Measurements from ENCODE around the gene SPOCK1.

The SPOCK1 gene

GRCh38 chr5:137071526-137071925 is 427.6 kb downstream of the SPOCK1 start:
- H3K27me3 Mint-ChIP-seq (ENCODE audit: low read depth) = peaks cover 9% of the 10 kb centered on the region
- no peak overlapping the region for H3K4me3 Mint-ChIP-seq
- H3K36me3 Mint-ChIP-seq (ENCODE audit: low read depth) = no peaks in the 10 kb centered on the region
- H3K4me1 Mint-ChIP-seq = peaks cover 18% of the 10 kb centered on the region
- H3K9me3 Mint-ChIP-seq = no peaks in the 10 kb centered on the region
- TF ChIP-seq, protein P1, sequence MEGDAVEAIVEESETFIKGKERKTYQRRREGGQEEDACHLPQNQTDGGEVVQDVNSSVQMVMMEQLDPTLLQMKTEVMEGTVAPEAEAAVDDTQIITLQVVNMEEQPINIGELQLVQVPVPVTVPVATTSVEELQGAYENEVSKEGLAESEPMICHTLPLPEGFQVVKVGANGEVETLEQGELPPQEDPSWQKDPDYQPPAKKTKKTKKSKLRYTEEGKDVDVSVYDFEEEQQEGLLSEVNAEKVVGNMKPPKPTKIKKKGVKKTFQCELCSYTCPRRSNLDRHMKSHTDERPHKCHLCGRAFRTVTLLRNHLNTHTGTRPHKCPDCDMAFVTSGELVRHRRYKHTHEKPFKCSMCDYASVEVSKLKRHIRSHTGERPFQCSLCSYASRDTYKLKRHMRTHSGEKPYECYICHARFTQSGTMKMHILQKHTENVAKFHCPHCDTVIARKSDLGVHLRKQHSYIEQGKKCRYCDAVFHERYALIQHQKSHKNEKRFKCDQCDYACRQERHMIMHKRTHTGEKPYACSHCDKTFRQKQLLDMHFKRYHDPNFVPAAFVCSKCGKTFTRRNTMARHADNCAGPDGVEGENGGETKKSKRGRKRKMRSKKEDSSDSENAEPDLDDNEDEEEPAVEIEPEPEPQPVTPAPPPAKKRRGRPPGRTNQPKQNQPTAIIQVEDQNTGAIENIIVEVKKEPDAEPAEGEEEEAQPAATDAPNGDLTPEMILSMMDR (IDR thresholded peaks at IDR 0.05; ENCODE audit: unreplicated experiment in 3 of 3) = no peak
- peak overlapping the region in 2 of 3 experiments; percentile 14 to 17 for H3K27ac Mint-ChIP-seq

- H3K4me3 Mint-ChIP-seq = no peak overlapping the region
- H3K27me3 Mint-ChIP-seq (ENCODE audit: low read depth) = peaks cover 9% of the 10 kb centered on the region
- no peaks in the 10 kb centered on the region for H3K36me3 Mint-ChIP-seq (ENCODE audit: low read depth)
- H3K27ac Mint-ChIP-seq = no peak overlapping the region
- no peaks in the 10 kb centered on the region for H3K9me3 Mint-ChIP-seq
- TF ChIP-seq, protein P1 (IDR thresholded peaks at IDR 0.05; ENCODE audit: unreplicated experiment in 3 of 3) = no peak
- peaks cover 18% of the 10 kb centered on the region for H3K4me1 Mint-ChIP-seq
Measured at GRCh38 chr5:137070521-137070920, 428.6 kb downstream of the SPOCK1 start.

- H3K4me3 Mint-ChIP-seq = no peak overlapping the region
- no peaks in the 10 kb centered on the region for H3K36me3 Mint-ChIP-seq (ENCODE audit: low read depth)
- peaks cover 9% of the 10 kb centered on the region for H3K27me3 Mint-ChIP-seq (ENCODE audit: low read depth)
- peaks cover 18% of the 10 kb centered on the region for H3K4me1 Mint-ChIP-seq
- H3K9me3 Mint-ChIP-seq = no peaks in the 10 kb centered on the region
- no peak overlapping the region for H3K27ac Mint-ChIP-seq
- TF ChIP-seq, protein P1 (IDR thresholded peaks at IDR 0.05; ENCODE audit: unreplicated experiment in 3 of 3) = no peak
Measured at GRCh38 chr5:137069358-137069757, 429.8 kb downstream of the SPOCK1 start.

- peak overlapping the region in 1 of 3 experiments; percentile 20 for H3K27ac Mint-ChIP-seq
- H3K36me3 Mint-ChIP-seq (ENCODE audit: low read depth) = no peaks in the 10 kb centered on the region
- TF ChIP-seq, protein P1 (IDR thresholded peaks at IDR 0.05; ENCODE audit: unreplicated experiment in 3 of 3) = no peak
- H3K4me3 Mint-ChIP-seq = no peak overlapping the region
- no peaks in the 10 kb centered on the region for H3K4me1 Mint-ChIP-seq
- H3K9me3 Mint-ChIP-seq = no peaks in the 10 kb centered on the region
- H3K27me3 Mint-ChIP-seq (ENCODE audit: low read depth) = no peaks in the 10 kb centered on the region
Measured at GRCh38 chr5:137061382-137061781, 437.7 kb downstream of the SPOCK1 start.

- H3K36me3 Mint-ChIP-seq (ENCODE audit: low read depth) = no peaks in the 10 kb centered on the region
- no peaks in the 10 kb centered on the region for H3K4me1 Mint-ChIP-seq
- no peak overlapping the region for H3K27ac Mint-ChIP-seq
- no peak overlapping the region for H3K4me3 Mint-ChIP-seq
- H3K9me3 Mint-ChIP-seq = no peaks in the 10 kb centered on the region
- TF ChIP-seq, protein P1 (IDR thresholded peaks at IDR 0.05; ENCODE audit: unreplicated experiment in 3 of 3) = no peak
- peaks cover 3% of the 10 kb centered on the region for H3K27me3 Mint-ChIP-seq (ENCODE audit: low read depth)
Measured at GRCh38 chr5:137058089-137058488, 441.0 kb downstream of the SPOCK1 start.

DNA sequence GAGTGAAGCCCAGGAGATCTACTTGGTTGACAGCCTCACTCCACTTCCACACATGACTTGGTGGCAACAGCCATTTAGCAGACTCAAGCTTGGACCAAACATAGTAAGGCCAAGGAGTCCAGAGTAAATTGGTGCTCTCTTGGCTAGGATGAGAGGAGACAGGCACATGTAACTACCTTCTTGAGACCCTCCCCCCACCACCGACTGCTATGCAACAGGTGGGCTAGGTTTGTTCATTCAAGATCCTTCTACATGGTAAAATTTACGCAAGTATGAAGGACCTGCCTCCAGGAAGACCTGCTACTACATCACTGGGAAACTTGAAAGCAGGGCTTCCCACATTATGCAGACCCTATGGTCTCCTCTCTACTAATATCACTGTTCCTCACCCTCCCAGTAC is 442.4 kb downstream of the SPOCK1 start:
- Mint-ChIP-seq H3K27me3 (ENCODE audit: low read depth) (peaks cover 3% of the 10 kb centered on the region), H3K4me1 (no peaks in the 10 kb centered on the region), H3K27ac (no peak overlapping the region), H3K36me3 (ENCODE audit: low read depth) (no peaks in the 10 kb centered on the region), H3K4me3 (no peak overlapping the region), H3K9me3 (no peaks in the 10 kb centered on the region)
- TF ChIP-seq, protein P1 (IDR thresholded peaks at IDR 0.05; ENCODE audit: unreplicated experiment in 3 of 3) = no peak
